ENCODE measurements around the gene KCNH3. TPM values are rescaled to one million over a fixed set of nuclear protein-coding genes. Genes with fewer than 3 reads are reported as not detected.

The KCNH3 gene
- total RNA-seq, 1 experiment from 2014 or later, result 7.1 TPM

GRCh38 chr12:49543914-49544815 lies 5.3 kb downstream of the KCNH3 start:
- DNase-seq (ENCODE audit: low spot score), result no peak

- no peak for DNase-seq (ENCODE audit: low spot score)
These were observed 7.0 kb downstream of the KCNH3 start for GRCh38 chr12:49545815-49546214.

- DNase-seq (ENCODE audit: low spot score), result no peak
These were observed 7.7 kb downstream of the KCNH3 start for GRCh38 chr12:49546481-49546880.

- no peak for DNase-seq (ENCODE audit: low spot score)
These were observed 8.4 kb downstream of the KCNH3 start for GRCh38 chr12:49547090-49547690.

GRCh38 chr12:49548481-49548821 lies 9.6 kb downstream of the KCNH3 start:
- DNase-seq (ENCODE audit: low spot score), result no peak

- DNase-seq (ENCODE audit: low spot score), result no peak
These were observed 10.2 kb downstream of the KCNH3 start for GRCh38 chr12:49548822-49549648.

GRCh38 chr12:49549735-49550692 lies 11.2 kb downstream of the KCNH3 start:
- DNase-seq (ENCODE audit: low spot score), result no peak

- no peak for DNase-seq (ENCODE audit: low spot score)
These were observed 11.9 kb downstream of the KCNH3 start for GRCh38 chr12:49550693-49551252.

GRCh38 chr12:49552014-49552413 lies 13.2 kb downstream of the KCNH3 start:
- DNase-seq (ENCODE audit: low spot score), result no peak

GRCh38 chr12:49552425-49552824 lies 13.6 kb downstream of the KCNH3 start:
- no peak for DNase-seq (ENCODE audit: low spot score)

- no peak for DNase-seq (ENCODE audit: low spot score)
These were observed 14.1 kb downstream of the KCNH3 start for GRCh38 chr12:49552899-49553298.

- DNase-seq (ENCODE audit: low spot score), result peak; percentile 18
These were observed 14.8 kb downstream of the KCNH3 start for GRCh38 chr12:49553512-49554088.

GRCh38 chr12:49554266-49554665 lies 15.4 kb downstream of the KCNH3 start:
- DNase-seq (ENCODE audit: low spot score), result no peak

GRCh38 chr12:49555631-49556390 lies 17.0 kb downstream of the KCNH3 start:
- DNase-seq (ENCODE audit: low spot score), result no peak

GRCh38 chr12:49556391-49557186 lies 17.8 kb downstream of the KCNH3 start:
- no peak for DNase-seq (ENCODE audit: low spot score)

- no peak for DNase-seq (ENCODE audit: low spot score)
These were observed 18.5 kb downstream of the KCNH3 start for GRCh38 chr12:49557187-49557916.

- no peak for DNase-seq (ENCODE audit: low spot score)
These were observed 19.0 kb downstream of the KCNH3 start for GRCh38 chr12:49557917-49558215.

- no peak for DNase-seq (ENCODE audit: low spot score)
These were observed 19.7 kb downstream of the KCNH3 start for GRCh38 chr12:49558526-49558925.
